Stimulated activated naive CD8-positive, alpha-beta T cell treated with anti-CD3 and anti-CD28 coated beads, Interleukin-15, Interleukin-2, amounts not matched to agents 100 ng/mL and 50 ng/mL, for 24 hours (primary cell): ENCODE results near the gene OPN3.

Source experiments
- H3K27ac Mint-ChIP-seq: one replicate; pipeline ENCODE4 v1.8.0; 2021; ENCODE audit warnings: mild to moderate bottlenecking, mixed read lengths
- H3K27me3 Mint-ChIP-seq: one replicate; pipeline ENCODE4 v1.8.0; 2021; ENCODE audit warnings: mixed read lengths
- H3K36me3 Mint-ChIP-seq: one replicate; pipeline ENCODE4 v1.8.0; 2021; ENCODE audit warnings: low read depth, mixed read lengths
- H3K4me1 Mint-ChIP-seq: one replicate; pipeline ENCODE4 v1.8.0; 2021; ENCODE audit warnings: low read depth, mixed read lengths
- H3K4me3 Mint-ChIP-seq: one replicate; pipeline ENCODE4 v1.8.0; 2021; ENCODE audit warnings: mild to moderate bottlenecking, mixed read lengths
- H3K9me3 Mint-ChIP-seq: one replicate; pipeline ENCODE4 v1.8.0; 2021; ENCODE audit warnings: mixed read lengths

Gene OPN3

GRCh38 chr1:241557031-241557430, 83.1 kb downstream of the OPN3 start:
- H3K27ac Mint-ChIP-seq, result no peak overlapping the region
- H3K4me3 Mint-ChIP-seq, result no peak overlapping the region
- no peaks in the 10 kb centered on the region for H3K36me3 Mint-ChIP-seq
- H3K4me1 Mint-ChIP-seq, result peaks cover 9% of the 10 kb centered on the region
- H3K27me3 Mint-ChIP-seq, result no peaks in the 10 kb centered on the region
- H3K9me3 Mint-ChIP-seq, result no peaks in the 10 kb centered on the region

GRCh38 chr1:241555526-241555925, 84.6 kb downstream of the OPN3 start:
- H3K27me3 Mint-ChIP-seq, result no peaks in the 10 kb centered on the region
- H3K36me3 Mint-ChIP-seq, result no peaks in the 10 kb centered on the region
- no peaks in the 10 kb centered on the region for H3K9me3 Mint-ChIP-seq
- H3K4me1 Mint-ChIP-seq, result peaks cover 24% of the 10 kb centered on the region
- H3K27ac Mint-ChIP-seq, result no peak overlapping the region
- no peak overlapping the region for H3K4me3 Mint-ChIP-seq

- H3K27ac Mint-ChIP-seq, result no peak overlapping the region
- no peaks in the 10 kb centered on the region for H3K27me3 Mint-ChIP-seq
- no peaks in the 10 kb centered on the region for H3K9me3 Mint-ChIP-seq
- H3K36me3 Mint-ChIP-seq, result no peaks in the 10 kb centered on the region
- no peak overlapping the region for H3K4me3 Mint-ChIP-seq
- H3K4me1 Mint-ChIP-seq, result peaks cover 27% of the 10 kb centered on the region
Measured at GRCh38 chr1:241553886-241554592, 86.1 kb downstream of the OPN3 start.

- H3K9me3 Mint-ChIP-seq, result no peaks in the 10 kb centered on the region
- peak overlapping the region; percentile 82 for H3K4me3 Mint-ChIP-seq
- no peaks in the 10 kb centered on the region for H3K36me3 Mint-ChIP-seq
- no peaks in the 10 kb centered on the region for H3K27me3 Mint-ChIP-seq
- H3K4me1 Mint-ChIP-seq, result peaks cover 27% of the 10 kb centered on the region
- H3K27ac Mint-ChIP-seq, result peak overlapping the region; percentile 99
Measured at GRCh38 chr1:241551759-241552638, 88.2 kb downstream of the OPN3 start.

- Mint-ChIP-seq H3K4me3 (no peak overlapping the region), H3K27ac (no peak overlapping the region), H3K4me1 (peaks cover 27% of the 10 kb centered on the region), H3K36me3 (no peaks in the 10 kb centered on the region), H3K9me3 (no peaks in the 10 kb centered on the region), H3K27me3 (no peaks in the 10 kb centered on the region)
Measured at GRCh38 chr1:241550318-241550717, 89.9 kb downstream of the OPN3 start.

- Mint-ChIP-seq H3K27ac (no peak overlapping the region), H3K4me3 (no peak overlapping the region), H3K36me3 (no peaks in the 10 kb centered on the region), H3K9me3 (no peaks in the 10 kb centered on the region), H3K27me3 (no peaks in the 10 kb centered on the region), H3K4me1 (peaks cover 27% of the 10 kb centered on the region)
Measured at GRCh38 chr1:241548008-241548407, 92.2 kb downstream of the OPN3 start.
